Gastrocnemius medialis (tissue), 4 donors: ENCODE results near the gene S100A8. TPM values are rescaled to one million over a fixed set of nuclear protein-coding genes. Genes with fewer than 3 reads are reported as not detected.

Source experiments
- ATAC-seq, 2 donors: fragments of 150-250 bp; one replicate each; pipeline ENCODE4 v1.9.1; 2016
- DNase-seq, 2 donors: peaks; one replicate each; pipeline ENCODE4 v3.0.0-alpha.2; 2019
- H3K27ac ChIP-seq, 4 donors: fragments of 200-600 bp; sonication (generic); 1 replicate in 1 of 4; 2 replicates in 3 of 4; pipeline ENCODE4 v1.5.1; 2016 to 2018; ENCODE audit warnings: mild to moderate bottlenecking in 2 of 4, moderate library complexity in 1 of 4
- H3K27me3 ChIP-seq, 3 donors: fragments of 200-600 bp; sonication (generic) in 2 of 3; 1 replicate in 1 of 3; 2 replicates in 2 of 3; pipeline versions ENCODE4 v1.5.1 to v1.6.0; 2016 to 2019; ENCODE audit warnings: mild to moderate bottlenecking in 1 of 3, moderate library complexity in 1 of 3
- H3K36me3 ChIP-seq, 2 donors: fragments of 200-600 bp; sonication (generic) in 1 of 2; one replicate each; pipeline ENCODE4 v1.5.1; 2017 to 2018
- H3K4me1 ChIP-seq, 2 donors: fragments of 200-600 bp; sonication (generic) in 1 of 2; one replicate each; pipeline ENCODE4 v1.5.1; 2016 to 2017; ENCODE audit warnings: mild to moderate bottlenecking in 2 of 2
- H3K4me3 ChIP-seq, 4 donors: fragments of 200-600 bp; sonication (generic) in 3 of 4; 1 replicate in 1 of 4; 2 replicates in 3 of 4; pipeline ENCODE4 v1.5.1; 2016 to 2019; ENCODE audit warnings: mild to moderate bottlenecking in 2 of 4
- H3K9me3 ChIP-seq, 3 donors: fragments of 200-600 bp; sonication (generic) in 2 of 3; 1 replicate in 1 of 3; 2 replicates in 2 of 3; pipeline ENCODE4 v1.5.1; 2016 to 2019
- CTCF ChIP-seq, 5 experiments: fragments of 450-650 bp in 3 of 5; fragments of 200-600 bp in 2 of 5; sonication (generic) in 2 of 5; IDR thresholded peaks in 4 of 5; conservative IDR thresholded peaks in 1 of 5; 1 replicate in 4 of 5; 2 replicates in 1 of 5; pipeline ENCODE4 v1.5.1; 2016 to 2019; ENCODE audit warnings: antibody characterized with exemption in 5 of 5, mild to moderate bottlenecking in 3 of 5, moderate library complexity in 3 of 5
- POLR2A ChIP-seq, 2 donors: fragments of 450-650 bp; IDR thresholded peaks; one replicate each; pipeline ENCODE4 v1.6.1; 2017; ENCODE audit warnings: antibody characterized with exemption in 2 of 2, mild to moderate bottlenecking in 2 of 2, moderate library complexity in 2 of 2
- in situ Hi-C, 4 donors: fragments of 200-750 bp; cut with MboI; loops; one replicate each; pipeline versions ENCODE4 v1.15.0 to v1.8.0; 2017; ENCODE audit warnings: low sequenced_read_pairs in 4 of 4
- intact Hi-C: fragments of 100-400 bp; cut with DNase I; formaldehyde crosslinking; loops from one replicate; pipeline ENCODE4 v1.15.1; 2023; ENCODE audit warnings: low total_unique reads
- total RNA-seq, 4 donors: library from RNA; depleted of rRNA; stranded (reverse); fragments of >200 nt; gene quantifications; one replicate each; pipeline versions ENCODE4 v1.1.0 to v1.2.3, GENCODE V29; 2016

Gene S100A8
- total RNA-seq, 4 donors from 2014 or later: 4.2 to 41.6 (median 12.5) TPM

DNA sequence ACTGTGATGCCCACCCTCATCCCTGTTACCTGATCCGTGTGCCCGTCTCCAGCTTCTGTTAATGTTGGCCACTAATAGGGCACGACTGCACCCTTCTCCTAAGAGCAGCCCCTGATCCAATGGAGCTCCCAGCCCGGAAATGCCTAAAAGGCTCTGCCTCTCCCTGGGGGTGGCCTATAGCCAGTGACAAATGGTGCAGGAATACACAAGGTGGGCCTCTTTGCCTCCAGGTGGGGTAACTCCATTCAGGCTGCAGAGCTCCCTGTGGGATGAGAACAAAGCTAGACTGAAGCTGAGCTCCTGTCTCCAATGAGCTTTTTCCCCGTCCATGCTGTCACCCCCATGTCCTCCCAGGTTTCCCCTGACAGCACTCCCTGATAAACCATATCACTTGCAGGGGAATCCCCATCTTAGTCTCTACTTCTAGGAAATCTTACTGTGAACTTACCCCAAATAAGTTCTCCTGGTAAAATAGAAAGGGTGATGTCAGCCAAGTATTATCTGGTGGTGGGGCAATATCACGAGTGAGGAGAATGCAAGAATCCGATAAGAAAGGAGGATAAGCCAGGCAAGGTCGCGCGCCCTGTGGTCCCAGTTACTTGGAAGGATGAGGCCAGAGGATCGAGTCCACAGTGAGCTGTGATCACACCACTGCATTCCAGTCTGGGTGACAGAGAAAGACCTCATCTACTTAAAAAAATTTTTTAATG, 44.0 kb upstream of the S100A8 start:
- in situ Hi-C loops: no loop called here
- no peak overlapping the region for H3K27ac ChIP-seq
- no peaks in the 10 kb centered on the region for H3K27me3 ChIP-seq
- H3K36me3 ChIP-seq: no peaks in the 10 kb centered on the region
- TF ChIP-seq POLR2A (IDR thresholded peaks at IDR 0.05): no peak
- TF ChIP-seq CTCF (IDR thresholded peaks at IDR 0.05 in 4 of 5, conservative IDR thresholded peaks at IDR 0.05 in 1 of 5): no peak
- DNase-seq (no peak), ATAC-seq (no peak)
- intact Hi-C loops: no loop called here
- no peaks in the 10 kb centered on the region for H3K9me3 ChIP-seq
- no peak overlapping the region for H3K4me3 ChIP-seq
- no peaks in the 10 kb centered on the region for H3K4me1 ChIP-seq

DNA sequence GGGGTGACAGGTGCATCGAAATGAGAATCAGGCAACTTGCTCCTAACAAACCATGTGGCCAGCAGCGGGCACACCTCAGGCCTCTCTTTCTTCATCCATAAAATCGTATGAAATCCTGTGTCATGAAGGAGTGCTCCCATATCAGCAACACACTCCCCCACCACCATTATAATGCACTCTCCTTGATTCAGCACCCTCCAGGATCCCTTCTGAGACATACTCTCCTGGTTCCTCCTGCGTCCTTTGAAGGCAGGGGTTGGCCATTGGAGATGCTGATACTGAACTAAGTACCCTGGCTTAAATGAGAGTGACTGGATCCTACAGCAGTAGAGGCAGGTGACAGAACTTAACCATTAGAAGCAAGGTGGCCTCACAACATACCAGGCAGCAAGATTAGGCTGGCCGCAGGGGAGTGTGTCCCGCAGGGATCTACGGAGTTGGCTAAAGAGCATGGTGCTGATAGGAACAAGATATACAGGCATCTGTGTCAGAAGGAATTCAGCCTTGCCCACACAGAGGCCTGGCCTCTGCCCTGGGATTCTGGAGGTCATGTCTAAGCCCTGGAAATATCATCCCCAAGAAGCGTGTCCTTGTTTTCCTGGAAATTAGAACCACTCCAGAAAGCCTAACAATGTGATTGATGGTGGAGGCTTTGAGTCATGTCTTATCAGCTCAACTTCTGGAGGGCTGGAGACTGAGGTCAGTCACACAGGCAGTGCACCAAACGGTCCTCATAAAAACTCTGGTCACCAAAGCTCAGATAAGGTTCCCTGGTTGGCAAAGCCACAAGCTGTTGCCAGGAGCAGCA, 42.2 kb upstream of the S100A8 start:
- TF ChIP-seq POLR2A (IDR thresholded peaks at IDR 0.05): no peak
- TF ChIP-seq CTCF (IDR thresholded peaks at IDR 0.05 in 4 of 5, conservative IDR thresholded peaks at IDR 0.05 in 1 of 5): no peak
- H3K4me3 ChIP-seq: no peak overlapping the region
- intact Hi-C loops: no loop called here
- no peak for ATAC-seq
- H3K27me3 ChIP-seq: no peaks in the 10 kb centered on the region
- H3K4me1 ChIP-seq: no peaks in the 10 kb centered on the region
- no peaks in the 10 kb centered on the region for H3K9me3 ChIP-seq
- no peaks in the 10 kb centered on the region for H3K36me3 ChIP-seq
- in situ Hi-C loops: no loop called here
- H3K27ac ChIP-seq: no peak overlapping the region
- DNase-seq: no peak

GRCh38 chr1:153431928-153432327, 41.1 kb upstream of the S100A8 start:
- in situ Hi-C loops: no loop called here

GRCh38 chr1:153431427-153431826, 40.6 kb upstream of the S100A8 start:
- ATAC-seq (no peak), DNase-seq (no peak)
- Histone ChIP-seq H3K4me1 (no peaks in the 10 kb centered on the region), H3K9me3 (no peaks in the 10 kb centered on the region), H3K4me3 (no peak overlapping the region), H3K27me3 (peaks cover 0 to 3% (median 0%) of the 10 kb centered on the region in 3 donors), H3K27ac (no peak overlapping the region), H3K36me3 (no peaks in the 10 kb centered on the region)
- intact Hi-C loops (no loop called here), in situ Hi-C loops (no loop called here)
- no peak for TF ChIP-seq CTCF (IDR thresholded peaks at IDR 0.05 in 4 of 5, conservative IDR thresholded peaks at IDR 0.05 in 1 of 5)
- TF ChIP-seq POLR2A (IDR thresholded peaks at IDR 0.05): no peak

More at GRCh38 chr1:153431928-153432327, 41.1 kb upstream of the S100A8 start:
- ATAC-seq (no peak), DNase-seq (no peak)
- Histone ChIP-seq H3K4me1 (no peaks in the 10 kb centered on the region), H3K27me3 (no peaks in the 10 kb centered on the region), H3K4me3 (no peak overlapping the region), H3K27ac (no peak overlapping the region), H3K36me3 (no peaks in the 10 kb centered on the region), H3K9me3 (no peaks in the 10 kb centered on the region)
- intact Hi-C loops: no loop called here
- TF ChIP-seq POLR2A (IDR thresholded peaks at IDR 0.05): no peak

- Histone ChIP-seq H3K4me1 (no peaks in the 10 kb centered on the region), H3K9me3 (no peaks in the 10 kb centered on the region), H3K4me3 (no peak overlapping the region), H3K36me3 (no peaks in the 10 kb centered on the region), H3K27ac (no peak overlapping the region), H3K27me3 (peaks cover 0 to 3% (median 0%) of the 10 kb centered on the region in 3 donors)
- intact Hi-C loops: no loop called here
- TF ChIP-seq CTCF (IDR thresholded peaks at IDR 0.05 in 4 of 5, conservative IDR thresholded peaks at IDR 0.05 in 1 of 5) (no peak), POLR2A (IDR thresholded peaks at IDR 0.05) (no peak)
- in situ Hi-C loops: no loop called here
- DNase-seq: no peak
- ATAC-seq: no peak
Measured at GRCh38 chr1:153431002-153431401, 40.1 kb upstream of the S100A8 start.
